ENCODE measurements around the gene MS4A5. TPM values are rescaled to one million over a fixed set of nuclear protein-coding genes. Genes with fewer than 3 reads are reported as not detected.

Gene MS4A5
- total RNA-seq, 1 experiment from 2014 or later: not detected

DNA sequence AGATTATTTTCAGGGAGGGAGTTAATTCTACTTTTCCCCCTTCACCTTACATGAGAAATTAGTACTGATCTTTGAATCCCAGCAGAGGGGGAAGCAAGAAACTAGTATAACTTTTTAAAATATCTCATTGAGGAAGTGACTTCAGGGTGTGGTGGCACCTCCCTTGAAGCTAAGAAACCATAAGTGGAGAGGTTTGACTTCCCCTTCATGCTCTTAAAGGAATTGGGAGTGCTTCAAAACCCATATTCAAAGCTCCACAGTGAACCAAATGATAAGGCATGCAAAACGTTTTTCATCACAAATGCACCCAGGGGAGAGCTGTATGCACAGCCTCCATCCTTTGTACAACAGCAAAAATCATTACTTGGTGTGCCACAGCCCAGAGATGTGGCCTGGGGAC lies 32.6 kb upstream of the MS4A5 start:
- no peak overlapping the region for H3K4me3 Mint-ChIP-seq
- Histone ChIP-seq H2BK5ac (ENCODE audit: insufficient read length, low read length) (no peak overlapping the region), H3K9me3 (ENCODE audit: control insufficient read depth, low read depth, low read length) (no peaks in the 10 kb centered on the region), H2BK20ac (ENCODE audit: low read depth, low read length, poor library complexity, severe bottlenecking) (no peak overlapping the region), H4K5ac (ENCODE audit: insufficient read length, low read depth, low read length) (no peak overlapping the region), H3K79me2 (ENCODE audit: insufficient read depth, low read length) (no peaks in the 10 kb centered on the region), H4K91ac (ENCODE audit: insufficient read length, low read depth, low read length) (no peak overlapping the region), H3K23ac (ENCODE audit: insufficient read length, low read depth, low read length) (no peak overlapping the region), H3K27ac (ENCODE audit: insufficient read length, low read depth, low read length) (no peak overlapping the region), H4K8ac (replicated peaks; ENCODE audit: insufficient read length, low read depth, low read length) (no peak overlapping the region), H3K4me1 (ENCODE audit: insufficient read depth, low read length) (no peaks in the 10 kb centered on the region), H2AFZ (ENCODE audit: low read length) (no peak overlapping the region), H3K27me3 (ENCODE audit: insufficient read depth, low read length) (no peaks in the 10 kb centered on the region), H3K18ac (ENCODE audit: insufficient read length, low read depth, low read length) (no peak overlapping the region), H4K20me1 (ENCODE audit: control insufficient read depth, insufficient read depth, insufficient read length) (no peaks in the 10 kb centered on the region), H2BK15ac (ENCODE audit: low read depth, low read length) (no peak overlapping the region), H2AK5ac (ENCODE audit: insufficient read length, low read length) (no peak overlapping the region), H3K79me1 (ENCODE audit: insufficient read depth, low read depth, low read length, poor library complexity, severe bottlenecking) (no peaks in the 10 kb centered on the region), H3K4ac (ENCODE audit: low read depth, low read length) (no peak overlapping the region), H3T11ph (ENCODE audit: low read length) (no peak overlapping the region), H3K4me2 (ENCODE audit: insufficient read depth, insufficient read length, low read length) (no peak overlapping the region), H2BK120ac (ENCODE audit: low read depth, low read length, poor library complexity, severe bottlenecking) (no peak overlapping the region), H3K9ac (ENCODE audit: extremely low read depth, insufficient read length, low read length) (no peak overlapping the region), H3K56ac (ENCODE audit: insufficient read length, low read depth, low read length) (no peak overlapping the region), H2BK12ac (ENCODE audit: insufficient read length, low read depth, low read length) (no peak overlapping the region), H3K14ac (ENCODE audit: insufficient read depth, low read length) (no peak overlapping the region), H3K23me2 (ENCODE audit: insufficient read length, low read depth, low read length, poor library complexity, severe bottlenecking) (no peaks in the 10 kb centered on the region)
- H3K27ac Mint-ChIP-seq: 0 out of 7 replicates have a peak overlapping the region, but pooled peaks of 1 of the 3 experiments have one; percentile 78
- H3K9me3 Mint-ChIP-seq: peaks cover 2 to 6% of the 10 kb centered on the region in 2 experiments; a peak in 3 of 5 replicates
- WGBS (ENCODE audit: extremely low coverage, insufficient read length, low lambda C conversion rate): no CpG with 5 or more reads among the region's 1 CpG
- peaks cover 2 to 11% of the 10 kb centered on the region in 2 experiments; a peak in 2 of 4 replicates for H3K4me1 Mint-ChIP-seq
- DNase-seq: no peak
- no peaks in the 10 kb centered on the region for H3K27me3 Mint-ChIP-seq (ENCODE audit: low read depth)
- peaks cover 0 to 6% (median 2%) of the 10 kb centered on the region in 3 experiments; a peak in 3 of 7 replicates for H3K36me3 Mint-ChIP-seq (ENCODE audit: insufficient read depth in 1 of 3, low read depth in 3 of 3)
- TF ChIP-seq, protein P1, sequence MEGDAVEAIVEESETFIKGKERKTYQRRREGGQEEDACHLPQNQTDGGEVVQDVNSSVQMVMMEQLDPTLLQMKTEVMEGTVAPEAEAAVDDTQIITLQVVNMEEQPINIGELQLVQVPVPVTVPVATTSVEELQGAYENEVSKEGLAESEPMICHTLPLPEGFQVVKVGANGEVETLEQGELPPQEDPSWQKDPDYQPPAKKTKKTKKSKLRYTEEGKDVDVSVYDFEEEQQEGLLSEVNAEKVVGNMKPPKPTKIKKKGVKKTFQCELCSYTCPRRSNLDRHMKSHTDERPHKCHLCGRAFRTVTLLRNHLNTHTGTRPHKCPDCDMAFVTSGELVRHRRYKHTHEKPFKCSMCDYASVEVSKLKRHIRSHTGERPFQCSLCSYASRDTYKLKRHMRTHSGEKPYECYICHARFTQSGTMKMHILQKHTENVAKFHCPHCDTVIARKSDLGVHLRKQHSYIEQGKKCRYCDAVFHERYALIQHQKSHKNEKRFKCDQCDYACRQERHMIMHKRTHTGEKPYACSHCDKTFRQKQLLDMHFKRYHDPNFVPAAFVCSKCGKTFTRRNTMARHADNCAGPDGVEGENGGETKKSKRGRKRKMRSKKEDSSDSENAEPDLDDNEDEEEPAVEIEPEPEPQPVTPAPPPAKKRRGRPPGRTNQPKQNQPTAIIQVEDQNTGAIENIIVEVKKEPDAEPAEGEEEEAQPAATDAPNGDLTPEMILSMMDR (conservative IDR thresholded peaks at IDR 0.05): no peak

All from H9 (cell line).